Lung (tissue), 12 donors: Measurements from ENCODE around the gene CTCFL. TPM values are rescaled to one million over a fixed set of nuclear protein-coding genes. Genes with fewer than 3 reads are reported as not detected.

ENCODE experiments used
- ATAC-seq: fragments of 200-7000 bp; cut with Tn5 transposase; one replicate; pipeline ENCODE4 v1.9.1; 2020; ENCODE audit warnings: moderate number of reproducible peaks; ENCODE audit not compliant: insufficient read depth, low FRiP score
- DNase-seq, 3 donors: peaks; one replicate each; pipeline ENCODE4 v3.0.0-alpha.2; 2013 to 2017
- H3K27ac ChIP-seq, 2 donors: one replicate each; pipeline ENCODE4 v1.5.1; 2013; ENCODE audit warnings: mild to moderate bottlenecking in 2 of 2, moderate library complexity in 2 of 2, control low read depth in 1 of 2, inconsistent platforms in 1 of 2, low read depth in 1 of 2, low read length in 1 of 2
- H3K27me3 ChIP-seq, 3 donors: one replicate each; pipeline ENCODE4 v1.5.1; 2013; ENCODE audit warnings: low read length in 2 of 3; ENCODE audit not compliant: control insufficient read depth in 3 of 3, insufficient read depth in 3 of 3
- H3K36me3 ChIP-seq, 4 donors: one replicate each; pipeline ENCODE4 v1.5.1; 2013; ENCODE audit warnings: low read length in 4 of 4, mild to moderate bottlenecking in 1 of 4, moderate library complexity in 1 of 4; ENCODE audit not compliant: control insufficient read depth in 4 of 4, insufficient read depth in 4 of 4
- H3K4me1 ChIP-seq, 5 donors: one replicate each; pipeline ENCODE4 v1.5.1; 2013; ENCODE audit warnings: low read length in 5 of 5, mild to moderate bottlenecking in 2 of 5, moderate library complexity in 1 of 5; ENCODE audit not compliant: control insufficient read depth in 5 of 5, insufficient read depth in 5 of 5
- H3K4me3 ChIP-seq: one replicate; pipeline ENCODE4 v1.5.1; 2013; ENCODE audit warnings: mild to moderate bottlenecking, control low read depth, moderate library complexity
- H3K9ac ChIP-seq, 2 donors: one replicate each; pipeline ENCODE4 v1.5.1; 2013; ENCODE audit warnings: low read length in 2 of 2, control low read depth in 1 of 2; ENCODE audit not compliant: insufficient read depth in 1 of 2
- H3K9me3 ChIP-seq, 4 donors: one replicate each; pipeline ENCODE4 v1.5.1; 2013; ENCODE audit warnings: low read length in 3 of 4, mild to moderate bottlenecking in 1 of 4, moderate library complexity in 1 of 4; ENCODE audit not compliant: control insufficient read depth in 4 of 4, insufficient read depth in 3 of 4
- WGBS, 2 donors: extraction: QIAGEN DNeasy Blood & Tissue Kit; methylation state at CpG; one replicate each; pipeline ENCODE4 v1.1.7; 2013; 5-methylcytosine and 5-hydroxymethylcytosine counted together
- polyA plus RNA-seq, 2 donors: library from polyadenylated mRNA; stranded (reverse); fragments of 200-250 nt; gene quantifications; one replicate each; pipeline ENCODE4 v1.2.1, GENCODE V29; 2013
- total RNA-seq, 2 donors: library from RNA; depleted of rRNA in 1 of 2; stranded (reverse); fragments of >200 nt in 1 of 2; gene quantifications; one replicate each; pipeline ENCODE4 v1.2.1, GENCODE V29; 2014 to 2021
- TF ChIP-seq, protein P1 (sequence below): IDR thresholded peaks from 2 replicates; pipeline ENCODE4 v1.5.1; 2012; ENCODE audit warnings: mild to moderate bottlenecking; ENCODE audit errors: control extremely low read depth, extremely low read depth
- donor health status: control.
- donor health status: control.
- donor health status: Bipolar disorder and iron deficiency.
- donor health status: healthy.
- donor health status: DM: yes; HTN: yes; CAD: no.

CTCFL gene
- total and polyA plus RNA-seq, 4 donors = 0.02 TPM; not detected in 3

DNA sequence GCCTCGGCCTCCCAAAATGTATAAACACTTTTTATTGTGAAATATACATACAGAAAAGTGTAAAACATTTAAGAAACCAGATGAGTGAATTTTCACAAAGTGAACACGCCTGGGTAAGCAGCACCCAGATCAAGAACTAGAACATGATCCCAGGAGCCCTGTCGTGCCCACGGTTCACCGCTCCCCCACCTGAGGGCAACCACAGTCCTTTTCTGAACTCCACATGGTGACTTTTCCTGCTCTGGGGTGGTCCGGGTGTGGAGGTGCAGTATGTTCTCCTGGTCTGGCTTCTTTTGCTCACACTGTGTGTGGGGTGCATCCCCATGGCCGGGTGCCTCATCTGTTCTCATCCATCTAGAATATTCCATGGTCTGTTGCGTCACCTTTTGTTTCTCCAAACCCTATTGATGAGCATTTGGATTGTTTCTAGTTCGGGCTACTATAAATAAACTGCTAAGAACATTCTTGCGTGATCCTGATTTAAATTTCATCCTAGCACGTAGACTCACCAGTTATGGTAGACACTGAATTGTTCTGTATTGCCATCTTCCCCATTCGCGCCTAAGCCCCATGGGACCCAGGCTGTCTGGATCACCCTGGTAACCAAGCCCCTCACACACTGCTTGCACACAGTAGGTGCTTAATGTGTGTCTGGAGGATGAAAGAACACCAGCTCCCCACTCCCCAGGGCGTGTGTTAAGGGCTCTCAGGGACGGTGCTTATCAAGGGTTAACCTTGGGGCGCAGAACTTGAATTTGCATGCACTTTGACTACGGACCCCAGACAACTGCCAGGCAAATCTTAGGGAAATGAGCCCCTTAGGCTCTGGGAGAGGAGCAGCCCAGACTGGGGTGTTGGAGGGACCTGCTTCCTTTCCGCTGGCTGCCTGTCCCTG, 56.2 kb downstream of the CTCFL start:
- ATAC-seq (no peak), DNase-seq (no peak)
- TF ChIP-seq, protein P1, sequence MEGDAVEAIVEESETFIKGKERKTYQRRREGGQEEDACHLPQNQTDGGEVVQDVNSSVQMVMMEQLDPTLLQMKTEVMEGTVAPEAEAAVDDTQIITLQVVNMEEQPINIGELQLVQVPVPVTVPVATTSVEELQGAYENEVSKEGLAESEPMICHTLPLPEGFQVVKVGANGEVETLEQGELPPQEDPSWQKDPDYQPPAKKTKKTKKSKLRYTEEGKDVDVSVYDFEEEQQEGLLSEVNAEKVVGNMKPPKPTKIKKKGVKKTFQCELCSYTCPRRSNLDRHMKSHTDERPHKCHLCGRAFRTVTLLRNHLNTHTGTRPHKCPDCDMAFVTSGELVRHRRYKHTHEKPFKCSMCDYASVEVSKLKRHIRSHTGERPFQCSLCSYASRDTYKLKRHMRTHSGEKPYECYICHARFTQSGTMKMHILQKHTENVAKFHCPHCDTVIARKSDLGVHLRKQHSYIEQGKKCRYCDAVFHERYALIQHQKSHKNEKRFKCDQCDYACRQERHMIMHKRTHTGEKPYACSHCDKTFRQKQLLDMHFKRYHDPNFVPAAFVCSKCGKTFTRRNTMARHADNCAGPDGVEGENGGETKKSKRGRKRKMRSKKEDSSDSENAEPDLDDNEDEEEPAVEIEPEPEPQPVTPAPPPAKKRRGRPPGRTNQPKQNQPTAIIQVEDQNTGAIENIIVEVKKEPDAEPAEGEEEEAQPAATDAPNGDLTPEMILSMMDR = no peak
- 87 to 88% methylated on average over 18 of the region's 18 CpGs for WGBS, 2 donors
- H3K4me3 ChIP-seq = no peak overlapping the region
- no peaks in the 10 kb centered on the region for H3K9me3 ChIP-seq
- H3K4me1 ChIP-seq = peaks cover 0 to 13% (median 0%) of the 10 kb centered on the region in 5 donors
- no peak overlapping the region for H3K27ac ChIP-seq
- peaks cover 0 to 2% (median 0%) of the 10 kb centered on the region in 3 donors for H3K27me3 ChIP-seq
- no peaks in the 10 kb centered on the region for H3K36me3 ChIP-seq
- H3K9ac ChIP-seq = no peak overlapping the region

DNA sequence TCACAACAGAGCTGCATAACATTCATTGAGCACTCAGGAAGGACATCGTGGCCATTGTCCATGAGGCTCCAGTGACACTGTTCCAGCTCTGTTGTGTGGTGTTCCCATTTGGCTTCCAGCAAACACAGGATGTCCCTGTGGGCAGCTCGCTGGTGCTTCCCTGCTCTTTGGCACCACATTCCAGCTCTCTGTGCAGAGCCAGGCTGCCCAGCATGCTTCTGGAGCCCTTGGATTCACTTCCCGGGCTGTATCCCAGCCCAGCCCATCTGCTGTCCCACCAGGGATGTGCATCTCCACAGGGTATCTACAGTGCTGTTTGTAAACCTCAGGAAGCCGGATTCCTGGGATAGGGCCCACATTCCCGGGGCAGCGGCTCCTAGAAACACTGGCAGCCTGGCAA, 57.2 kb downstream of the CTCFL start:
- DNase-seq (no peak), ATAC-seq (no peak)
- Histone ChIP-seq H3K4me1 (peaks cover 0 to 13% (median 0%) of the 10 kb centered on the region in 5 donors), H3K4me3 (no peak overlapping the region), H3K27me3 (peaks cover 0 to 2% (median 0%) of the 10 kb centered on the region in 3 donors), H3K27ac (no peak overlapping the region), H3K9me3 (no peaks in the 10 kb centered on the region), H3K9ac (no peak overlapping the region), H3K36me3 (no peaks in the 10 kb centered on the region)
- TF ChIP-seq, protein P1 = no peak
- WGBS, 2 donors = 50 to 74% methylated on average over 6 of the region's 6 CpGs

DNA sequence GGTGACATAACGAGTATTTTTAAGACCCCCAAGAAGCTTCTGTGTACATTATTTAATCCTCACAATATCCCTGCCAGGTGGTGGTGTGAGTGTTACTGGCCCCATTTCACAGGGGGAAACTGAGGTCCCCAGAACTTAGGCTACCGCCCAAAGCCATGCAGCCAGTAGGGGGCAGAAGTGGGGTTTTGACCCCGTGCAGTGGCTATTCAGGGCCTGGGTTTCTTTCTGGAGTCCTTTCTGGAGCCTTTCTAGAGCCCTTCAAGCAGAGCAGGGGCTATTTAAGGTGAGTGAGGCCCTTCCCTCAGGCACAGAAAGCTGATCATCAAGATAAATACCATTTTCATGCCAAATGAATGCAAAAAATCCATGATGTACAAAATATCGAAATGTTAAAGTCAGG, 59.0 kb downstream of the CTCFL start:
- no peak for ATAC-seq
- 81 to 86% methylated on average over 4 of the region's 4 CpGs for WGBS, 2 donors
- H3K4me3 ChIP-seq = no peak overlapping the region
- DNase-seq = no peak
- peaks cover 0 to 6% (median 0%) of the 10 kb centered on the region in 5 donors for H3K4me1 ChIP-seq
- H3K27ac ChIP-seq = no peak overlapping the region
- TF ChIP-seq, protein P1 = no peak
- no peaks in the 10 kb centered on the region for H3K36me3 ChIP-seq
- H3K9me3 ChIP-seq = no peaks in the 10 kb centered on the region
- no peak overlapping the region for H3K9ac ChIP-seq
- H3K27me3 ChIP-seq = peaks cover 0 to 2% (median 0%) of the 10 kb centered on the region in 3 donors
